K562 (cell line): Measurements from ENCODE around the gene MINDY4. TPM values are rescaled to one million over a fixed set of nuclear protein-coding genes. Genes with fewer than 3 reads are reported as not detected.

Experiments used
- ATAC-seq: fragments of 200-7000 bp; cut with Tn5 transposase; 3 replicates; pipeline ENCODE4 v1.9.1; 2020; ENCODE audit warnings: moderate library complexity
- BruUV-seq: library from RNA; stranded (reverse); fragments of 400-500 nt; replicated peaks from 2 replicates; lab custom pipeline; 2021; lab: Mats Ljungman, UMichigan
- CTCF ChIA-PET: fragments of 300-600 bp; formaldehyde crosslinking; extraction: SDS; loops from one replicate; lab custom pipeline; 2021; ENCODE audit warnings: low intra/inter-chr PET ratio; lab: Yijun Ruan, JAX
- POLR2A ChIA-PET: fragments of 300-600, 350-650 bp; sonication (Branson Sonifier 250); formaldehyde crosslinking; extraction: SDS; loops from one replicate; lab custom pipeline; 2021; ENCODE audit warnings: antibody characterized with exemption, inconsistent platforms; lab: Yijun Ruan, JAX
- DNase-seq, 4 experiments: peaks; one replicate each; pipeline versions ENCODE4 v3.0.0 to v3.0.0-alpha.2; 2011 to 2018; ENCODE audit warnings: low spot score in 3 of 4, mixed read lengths in 3 of 4; ENCODE audit errors: extremely low read depth in 1 of 4
- FAIRE-seq: peaks from 2 replicates; lab custom pipeline; 2011; peaks lifted over from hg19 to GRCh38; lab: Jason Lieb, UNC
- H2AFZ ChIP-seq: 2 replicates; pipeline ENCODE4 v1.6.0; 2011; ENCODE audit warnings: low read depth, low read length, control low read depth, inconsistent platforms
- H3K27ac ChIP-seq: fragments of 200-600 bp; 3 replicates; pipeline ENCODE4 v1.8.0; 2011; ENCODE audit warnings: low read depth, mild to moderate bottlenecking, control low read depth, inconsistent platforms, low read length, moderate library complexity, mixed read lengths; ENCODE audit errors: extremely low read depth
- H3K27me3 ChIP-seq, 2 experiments: fragments of 300-600 bp in 1 of 2; 2 replicates in 1 of 2; 3 replicates in 1 of 2; pipeline versions ENCODE4 v1.6.0 to v1.8.0; 2011; ENCODE audit warnings: inconsistent platforms in 2 of 2, low read length in 2 of 2, mild to moderate bottlenecking in 1 of 2, mixed read lengths in 1 of 2, moderate library complexity in 1 of 2; ENCODE audit not compliant: control insufficient read depth in 2 of 2, insufficient read depth in 2 of 2
- H3K36me3 ChIP-seq: fragments of 300-600 bp; 3 replicates; pipeline ENCODE4 v1.8.0; 2011; ENCODE audit warnings: mild to moderate bottlenecking, low read length, inconsistent platforms; ENCODE audit not compliant: control insufficient read depth, insufficient read depth
- H3K4me1 ChIP-seq, 2 experiments: fragments of 200-600 bp in 1 of 2; replicated peaks in 1 of 2; 2 replicates in 1 of 2; 3 replicates in 1 of 2; pipeline versions ENCODE4 v1.5.1 to v1.8.0; 2011; ENCODE audit warnings: inconsistent platforms in 2 of 2, low read length in 2 of 2, mild to moderate bottlenecking in 1 of 2, mixed read lengths in 1 of 2, moderate library complexity in 1 of 2; ENCODE audit not compliant: control insufficient read depth in 2 of 2, insufficient read depth in 2 of 2
- H3K4me2 ChIP-seq: 2 replicates; pipeline ENCODE4 v1.6.1; 2011; ENCODE audit warnings: low read length, control low read depth, inconsistent platforms, mixed read lengths; ENCODE audit not compliant: insufficient read depth
- H3K4me3 ChIP-seq: fragments of 200-600 bp; sonication (generic), shearing (Covaris generic); 2 replicates; pipeline ENCODE4 v1.5.1; 2016; ENCODE audit warnings: control low read depth, inconsistent platforms
- H3K79me2 ChIP-seq: fragments of 200-600 bp; 3 replicates; pipeline ENCODE4 v1.8.0; 2011; ENCODE audit warnings: low read length, inconsistent platforms; ENCODE audit not compliant: control insufficient read depth, insufficient read depth
- H3K9ac ChIP-seq, 2 experiments: 2 replicates each; pipeline versions ENCODE4 v1.6.0 to v1.6.1; 2011; ENCODE audit warnings: low read depth in 2 of 2, low read length in 2 of 2, control low read depth in 1 of 2, inconsistent platforms in 1 of 2, mild to moderate bottlenecking in 1 of 2, mixed read lengths in 1 of 2; ENCODE audit not compliant: insufficient read depth in 1 of 2
- H3K9me1 ChIP-seq: one replicate; pipeline ENCODE4 v1.6.0; 2011; ENCODE audit warnings: inconsistent platforms, mild to moderate bottlenecking, low read length, moderate library complexity; ENCODE audit not compliant: control insufficient read depth, insufficient read depth
- H3K9me3 ChIP-seq: replicated peaks from 2 replicates; pipeline ENCODE4 v1.5.1; 2011; ENCODE audit warnings: low read depth, low read length, inconsistent platforms; ENCODE audit not compliant: control insufficient read depth, insufficient read depth
- H4K20me1 ChIP-seq: replicated peaks from 2 replicates; pipeline ENCODE4 v1.6.1; 2011; ENCODE audit warnings: low read length, inconsistent platforms, mixed read lengths; ENCODE audit not compliant: control insufficient read depth, insufficient read depth
- BMI1 ChIP-seq: fragments of 150-350 bp; IDR thresholded peaks from 2 replicates; pipeline ENCODE4 v1.6.1; 2014; ENCODE audit warnings: low read length
- EGR1 ChIP-seq: fragments of 450-650 bp; conservative IDR thresholded peaks from 2 replicates; pipeline ENCODE4 v1.6.1; 2017; ENCODE audit warnings: mild to moderate bottlenecking
- POLR2AphosphoS5 ChIP-seq: IDR thresholded peaks from 2 replicates; pipeline ENCODE4 v1.6.1; 2011; ENCODE audit warnings: mild to moderate bottlenecking, low read depth, low read length, moderate library complexity; ENCODE audit not compliant: control insufficient read depth, insufficient read depth
- WGBS: fragments of 100-300 bp; shearing (Covaris generic); methylation state at CpG from one replicate; pipeline ENCODE4 v1.1.6; 2016; ENCODE audit warnings: low coverage, mixed read lengths; ENCODE audit not compliant: insufficient coverage; ENCODE audit errors: missing lambda C conversion rate; 5-methylcytosine and 5-hydroxymethylcytosine counted together
- in situ Hi-C: fragments of 300-500 bp; cut with MboI; formaldehyde crosslinking; loops from 4 replicates; pipeline ENCODE4 v1.15.0; 2018; ENCODE audit warnings: inconsistent platforms, mixed read lengths
- intact Hi-C: fragments of 100-400 bp; cut with micrococcal nuclease; formaldehyde crosslinking; loops from 2 replicates; pipeline ENCODE4 v1.14.2; 2022
- polyA plus RNA-seq, 8 experiments: library from polyadenylated mRNA; depleted of rRNA in 4 of 8; stranded (reverse) in 5 of 8; unstranded in 3 of 8; fragments of >200 nt; fragmentation: Nextera tagmentation in 2 of 8; fragmentation: Illumina TruSeq in 1 of 8; extraction: Ambion mirVana in 2 of 8; extraction: Trizol in 1 of 8; gene quantifications; 2 replicates each; pipeline versions ENCODE4 v1.2.1 to v1.2.3, GENCODE V29; 2011 to 2014; ENCODE audit warnings: inconsistent platforms in 1 of 8, missing spikeins in 1 of 8
- total RNA-seq, 7 experiments: library from RNA; depleted of rRNA in 6 of 7; stranded (reverse); fragments of >200 nt in 6 of 7; fragmentation: Illumina TruSeq in 2 of 7; extraction: Trizol in 2 of 7; gene quantifications; 2 replicates each; pipeline versions ENCODE4 v1.2.1 to v1.2.3, GENCODE V29; 2011 to 2021; ENCODE audit warnings: low replicate concordance in 1 of 7
- TF ChIP-seq, protein P1 (sequence below): sonication (generic); formaldehyde crosslinking; IDR thresholded peaks from 2 replicates; pipeline ENCODE4 v1.8.1; 2023; ENCODE audit warnings: mild to moderate bottlenecking, missing genetic modification reagents, moderate library complexity

Gene MINDY4
- total and polyA plus RNA-seq, 9 of the 15 experiments (the other 6 are each of a cell fraction or from before 2014, with no cell fraction given), result 2.1 to 16.7 (median 11.0) TPM

- TF ChIP-seq, protein P1, sequence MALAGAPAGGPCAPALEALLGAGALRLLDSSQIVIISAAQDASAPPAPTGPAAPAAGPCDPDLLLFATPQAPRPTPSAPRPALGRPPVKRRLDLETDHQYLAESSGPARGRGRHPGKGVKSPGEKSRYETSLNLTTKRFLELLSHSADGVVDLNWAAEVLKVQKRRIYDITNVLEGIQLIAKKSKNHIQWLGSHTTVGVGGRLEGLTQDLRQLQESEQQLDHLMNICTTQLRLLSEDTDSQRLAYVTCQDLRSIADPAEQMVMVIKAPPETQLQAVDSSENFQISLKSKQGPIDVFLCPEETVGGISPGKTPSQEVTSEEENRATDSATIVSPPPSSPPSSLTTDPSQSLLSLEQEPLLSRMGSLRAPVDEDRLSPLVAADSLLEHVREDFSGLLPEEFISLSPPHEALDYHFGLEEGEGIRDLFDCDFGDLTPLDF (CRISPR knock-in tag), result no peak
- TF ChIP-seq POLR2AphosphoS5 (no peak), EGR1 (no peak)
- TF ChIP-seq, all 486 proteins: peak for 0
These were observed 46.2 kb downstream of the MINDY4 start (continued) for GRCh38 chr7:30817371-30817767.

- no TSS peak for BruUV-seq
- Histone ChIP-seq H2AFZ (no peak overlapping the region), H3K79me2 (no peaks in the 10 kb centered on the region), H3K4me2 (no peak overlapping the region), H3K4me1 (no peaks in the 10 kb centered on the region), H3K27me3 (no peaks in the 10 kb centered on the region), H3K9ac (no peak overlapping the region), H3K4me3 (no peak overlapping the region), H4K20me1 (no peaks in the 10 kb centered on the region), H3K36me3 (peaks cover 5% of the 10 kb centered on the region; the same call in 2 of the 3 replicates), H3K27ac (no peak overlapping the region), H3K9me1 (no peaks in the 10 kb centered on the region), H3K9me3 (no peaks in the 10 kb centered on the region)
- intact Hi-C loops, result no loop called here
- ChIA-PET POLR2A (interaction anchor here (0.8 to 1.2 kb wide), 2 partner anchors 29 to 585 kb away, joined by 3 read pairs; no protein-coding TSS in a partner anchor), CTCF (no interaction called here)
- no peak for TF ChIP-seq BMI1
- DNase-seq (no peak), ATAC-seq (no peak), FAIRE-seq (no peak)
- in situ Hi-C loops, result no loop called here
- 55% methylated on average over 6 of the region's 6 CpGs for WGBS
These were observed 53.9 kb downstream of the MINDY4 start for GRCh38 chr7:30824821-30825720.
